Measurements from ENCODE around the gene ATP6V1B1.

The ATP6V1B1 gene

DNA sequence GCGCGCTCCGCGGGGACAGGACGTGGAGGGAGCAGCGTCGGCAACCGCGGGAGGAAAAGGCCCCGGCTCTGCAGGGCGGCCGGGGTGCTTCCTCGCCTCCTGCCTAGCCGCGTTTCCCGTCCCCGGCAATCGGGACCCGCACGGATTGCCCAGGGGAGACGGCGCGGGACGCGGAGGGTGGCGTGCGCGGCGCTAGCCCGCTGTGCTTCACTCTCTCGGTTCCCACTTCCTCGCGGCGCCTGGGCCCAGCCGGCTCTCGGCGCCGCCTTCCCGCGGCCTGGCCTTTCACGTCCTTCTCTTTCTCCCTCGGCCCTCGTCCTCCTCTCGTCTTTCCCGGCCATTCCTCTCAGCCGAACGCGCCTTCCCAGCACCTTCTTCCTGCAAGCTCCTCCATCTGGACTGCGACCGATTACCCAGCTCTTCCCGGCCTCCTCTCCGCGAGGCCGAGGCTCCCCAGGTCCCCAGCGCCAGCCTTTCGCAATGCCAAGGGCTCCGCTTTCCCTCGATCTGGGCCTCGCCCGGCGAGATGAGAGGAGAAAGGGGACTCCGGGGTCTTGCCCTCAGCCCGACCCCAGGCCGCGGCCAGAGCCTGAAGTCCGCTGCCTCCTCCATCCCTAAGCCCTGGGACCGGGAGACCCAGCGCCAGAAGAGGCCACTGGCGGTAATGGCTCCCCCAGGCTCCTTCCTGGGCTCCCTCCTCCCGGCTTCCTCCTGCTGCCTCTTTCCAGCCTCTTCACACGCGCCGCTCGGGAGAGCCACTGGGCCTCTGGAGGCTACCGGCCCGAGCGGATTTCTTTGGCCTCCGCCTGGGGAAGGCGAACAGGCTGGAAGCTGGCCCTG, 34.3 kb upstream of the ATP6V1B1 start:
- DNase-seq (ENCODE audit: low spot score), result no peak

DNA sequence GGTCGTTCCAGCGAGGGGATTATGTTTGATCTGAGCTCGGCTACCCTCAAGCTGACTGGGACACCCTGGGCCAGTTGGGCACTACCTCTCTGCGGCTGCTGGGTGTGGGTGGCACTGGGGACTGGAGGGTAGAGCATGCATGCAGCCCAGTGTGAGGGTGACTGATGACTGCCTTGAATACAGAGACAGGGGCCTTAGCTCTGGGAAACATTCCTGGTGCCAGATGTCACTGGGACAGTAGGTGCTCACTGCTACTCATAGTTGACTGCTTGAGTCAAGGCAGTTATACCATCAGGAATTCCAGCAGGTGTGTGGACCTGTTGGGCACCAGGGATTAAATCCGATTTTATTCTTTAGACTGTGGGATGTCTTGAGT, 33.6 kb upstream of the ATP6V1B1 start:
- DNase-seq (ENCODE audit: low spot score), result no peak

DNA sequence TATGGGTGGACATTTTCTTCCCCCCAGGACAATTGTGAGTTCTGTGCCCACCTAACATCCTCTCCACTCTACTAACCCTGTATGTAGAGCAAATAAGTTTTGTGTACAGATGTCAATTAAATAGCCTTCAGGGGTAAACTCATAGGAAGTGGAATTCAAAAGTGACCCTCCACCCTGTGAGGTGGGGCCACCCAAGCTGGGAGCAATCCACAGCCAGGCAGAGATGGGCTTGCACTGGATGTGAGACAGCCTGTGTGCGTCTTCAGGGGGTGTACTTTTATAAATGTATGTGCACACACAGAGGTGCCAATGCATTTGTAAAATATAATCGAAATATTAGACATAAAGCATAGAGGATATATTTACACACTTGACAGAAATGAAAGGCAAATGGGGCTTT, 33.1 kb upstream of the ATP6V1B1 start:
- DNase-seq (ENCODE audit: low spot score), result no peak

DNA sequence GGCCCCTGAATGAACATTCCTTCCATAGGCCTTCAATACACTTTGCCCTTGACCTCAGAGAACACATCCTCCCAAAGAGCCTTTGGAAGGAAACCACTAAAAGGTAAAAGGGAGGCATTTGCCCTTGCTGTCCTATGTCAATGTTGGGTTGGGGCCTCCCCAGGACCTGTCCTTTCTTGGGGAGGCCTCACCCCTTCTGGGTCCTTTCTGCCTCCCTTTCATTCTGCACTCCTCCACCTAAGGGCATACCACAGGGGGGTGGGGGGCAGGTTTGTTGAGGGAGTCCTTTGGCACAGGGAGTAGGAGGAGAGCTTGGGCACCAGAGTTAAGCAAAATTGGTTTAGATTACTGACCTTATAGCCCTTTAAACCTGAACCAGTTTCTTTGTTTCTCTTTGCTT, 32.5 kb upstream of the ATP6V1B1 start:
- no peak for DNase-seq (ENCODE audit: low spot score)

DNA sequence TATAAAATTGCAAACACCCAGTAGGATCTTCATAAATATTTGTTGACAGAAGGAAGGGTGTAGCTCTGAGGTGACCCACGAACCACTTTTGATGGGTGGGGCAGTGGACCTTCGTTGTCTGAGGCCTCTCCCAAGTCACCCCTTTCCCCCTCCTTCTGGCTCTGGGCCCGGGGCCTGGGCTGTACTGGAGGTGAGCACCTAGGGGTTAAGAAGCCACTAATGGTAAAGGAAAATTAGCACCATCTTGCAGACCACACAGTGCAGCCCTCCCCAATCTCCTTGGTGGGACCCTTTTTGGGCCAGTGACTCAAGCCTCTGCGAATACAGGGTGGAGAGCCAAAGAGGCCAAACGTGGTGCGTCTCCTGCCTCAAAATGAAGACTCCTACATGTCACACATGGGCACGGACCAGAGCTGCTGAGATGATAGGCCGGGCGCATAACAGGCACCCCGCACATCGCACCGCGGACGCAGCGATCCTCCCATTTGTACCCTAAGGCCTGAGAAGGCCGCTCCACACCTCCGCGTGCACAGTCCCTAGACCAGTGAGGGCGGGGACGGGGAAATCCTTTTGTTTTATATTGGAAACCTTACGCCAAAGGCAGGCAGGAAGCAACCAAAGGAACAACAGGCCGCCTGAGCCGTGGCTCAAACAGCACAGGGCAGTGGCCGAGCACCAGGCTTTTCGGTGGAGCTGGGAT, 31.9 kb upstream of the ATP6V1B1 start:
- no peak for DNase-seq (ENCODE audit: low spot score)

DNA sequence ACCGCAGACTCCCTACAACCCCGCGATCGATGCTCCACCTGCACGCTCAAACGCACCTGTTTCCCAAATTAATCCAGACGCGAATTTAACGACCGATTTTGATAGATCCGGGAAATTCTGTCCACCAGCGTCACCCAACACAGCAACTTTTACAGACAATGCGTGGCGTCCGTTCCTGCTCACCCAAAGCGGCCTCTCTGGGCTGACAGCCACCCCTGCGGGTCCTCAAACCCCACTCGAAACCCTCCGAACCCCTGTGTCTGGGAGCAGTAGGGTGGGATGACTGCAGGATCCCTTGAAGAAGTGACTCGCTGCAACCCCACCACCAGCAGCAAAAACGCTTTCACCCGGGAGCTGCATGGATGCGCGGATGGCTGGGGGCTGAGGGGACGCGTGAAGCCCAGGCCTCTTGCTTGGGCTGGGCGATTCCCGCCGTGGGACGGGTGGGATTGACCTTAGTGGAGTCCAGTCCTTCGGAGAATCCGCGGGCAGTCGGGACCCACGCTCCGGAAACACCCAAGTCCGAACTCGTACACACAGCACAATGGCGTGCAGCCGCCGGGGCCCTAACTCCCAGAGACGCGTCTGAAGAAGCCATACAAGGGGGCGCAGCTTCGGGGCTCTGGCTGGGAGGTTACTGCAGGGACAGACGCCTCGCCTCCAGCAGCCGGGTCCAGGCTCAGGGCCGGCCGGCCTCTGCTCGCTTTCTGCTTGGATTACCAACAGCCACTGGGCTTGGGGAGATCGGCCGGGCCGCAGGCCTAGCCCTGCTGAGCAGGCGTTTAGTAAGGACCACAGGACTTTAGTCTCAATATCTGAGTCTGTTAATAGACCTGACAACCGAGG, 31.1 kb upstream of the ATP6V1B1 start:
- DNase-seq (ENCODE audit: low spot score), result no peak

DNA sequence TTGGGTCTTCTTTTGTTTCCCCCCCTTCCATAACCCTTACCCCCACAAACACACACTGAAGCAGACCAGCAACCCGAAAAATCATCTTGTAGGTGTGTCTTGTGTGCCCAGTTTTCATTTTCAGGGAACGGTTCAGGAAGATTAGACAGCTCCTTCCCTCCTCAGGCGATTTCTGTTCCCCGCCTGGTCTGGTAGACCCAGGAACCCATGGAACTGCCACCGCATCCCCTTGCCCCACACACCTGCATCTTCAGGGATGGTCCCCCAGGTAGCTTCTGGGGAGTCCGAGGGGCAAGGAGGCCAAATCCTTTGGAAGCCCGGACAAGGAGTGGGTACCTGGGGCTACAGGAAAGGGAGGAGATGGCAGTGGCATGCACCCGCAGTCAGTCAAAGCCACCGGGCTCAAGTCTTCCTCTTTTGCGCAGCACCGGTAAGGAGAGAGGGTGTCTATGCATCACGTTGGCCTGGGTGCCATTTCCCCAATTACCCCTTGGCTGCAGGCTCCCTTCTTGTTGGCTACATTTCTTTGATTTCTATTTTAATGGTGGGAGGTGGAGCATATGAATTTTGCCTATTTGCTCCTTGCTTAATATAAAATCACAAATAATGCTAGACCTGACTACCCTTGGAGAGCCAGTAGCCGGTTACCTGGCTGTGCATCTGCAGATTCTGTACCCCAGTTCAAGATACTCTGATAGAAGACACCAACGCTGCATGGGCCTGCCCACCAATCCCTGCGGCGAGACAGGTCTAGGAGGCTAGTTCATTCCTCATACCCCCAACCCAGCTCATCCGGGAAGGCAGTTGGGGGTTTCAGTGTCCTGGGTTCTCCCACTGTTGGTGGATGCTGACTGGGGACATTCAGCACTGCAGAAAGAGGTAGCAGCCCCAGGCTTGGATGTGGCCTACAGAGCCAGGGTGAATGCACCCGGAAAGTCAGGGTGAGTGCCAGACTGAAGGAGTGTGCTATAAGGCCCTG, 30.0 kb upstream of the ATP6V1B1 start:
- no peak for DNase-seq (ENCODE audit: low spot score)

DNA sequence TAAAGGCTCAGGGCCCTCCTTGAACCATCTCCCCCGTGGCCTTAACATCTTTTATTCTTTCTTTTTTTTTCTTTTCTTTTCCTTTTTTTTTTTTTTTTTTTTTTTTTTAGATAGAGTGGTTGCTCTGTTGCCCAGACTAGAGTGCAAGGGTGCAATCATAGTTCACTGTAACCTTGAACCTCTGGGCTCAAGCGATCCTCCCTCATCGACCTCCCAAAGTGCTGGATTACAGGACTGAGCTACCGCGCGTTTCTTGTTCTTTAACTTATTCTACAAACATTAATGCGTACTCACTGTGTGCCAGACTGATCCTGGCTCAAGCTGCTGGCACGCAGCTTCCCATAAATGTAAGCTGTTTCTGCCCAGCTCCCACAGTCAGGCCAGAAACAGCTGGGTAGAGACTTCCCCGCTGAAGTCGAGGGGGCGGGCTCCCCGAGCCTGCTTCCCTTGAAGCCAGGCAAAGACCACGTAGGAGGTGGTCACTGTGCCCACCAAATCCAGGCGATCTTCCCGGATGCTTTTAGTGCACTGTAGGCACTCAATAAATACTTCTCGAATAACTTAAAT, 29.2 kb upstream of the ATP6V1B1 start:
- DNase-seq (ENCODE audit: low spot score), result no peak

DNA sequence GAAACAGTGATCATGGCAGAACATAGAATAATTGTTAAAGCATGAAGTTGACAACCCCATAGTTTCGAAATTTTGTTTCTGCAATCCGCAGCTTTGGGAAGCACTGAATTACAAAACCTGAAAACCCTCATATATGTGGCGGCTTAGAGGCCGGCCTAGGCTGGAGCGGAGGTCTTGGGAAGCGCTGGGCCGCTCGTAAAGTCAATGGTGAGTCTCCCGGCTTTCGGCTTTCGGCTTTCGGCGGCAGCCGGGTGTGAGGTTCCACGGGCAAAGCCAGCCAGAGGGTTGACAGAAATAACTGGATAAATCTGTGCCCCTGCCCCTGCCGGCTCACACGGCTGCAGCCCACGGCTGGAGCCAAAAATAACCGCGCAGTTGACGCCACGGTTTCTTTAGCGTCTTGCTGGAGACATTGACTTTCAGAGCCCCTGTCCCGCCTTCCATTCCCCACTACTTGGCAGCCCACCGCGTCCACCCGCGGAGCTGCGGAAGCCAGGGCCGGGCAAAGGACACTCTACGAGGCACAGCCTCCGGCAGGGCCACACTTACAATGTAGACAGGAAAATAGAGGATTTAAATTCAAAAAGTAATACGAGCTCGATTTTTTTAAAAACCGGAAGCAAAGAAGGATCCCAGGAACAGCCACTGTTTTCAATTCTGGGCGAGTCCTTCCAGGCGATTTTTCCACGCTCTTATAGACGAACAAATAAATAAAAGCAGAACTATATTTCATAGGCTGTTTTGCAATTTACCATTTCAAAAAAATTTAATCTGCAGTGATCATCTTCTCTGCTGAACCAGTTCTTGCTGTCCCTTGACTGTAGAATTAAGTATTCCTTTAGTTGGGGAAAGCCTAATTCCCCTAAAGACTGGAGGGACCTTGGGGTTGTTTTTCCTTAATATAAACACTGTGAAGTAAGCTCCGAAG, 28.3 kb upstream of the ATP6V1B1 start:
- no peak for DNase-seq (ENCODE audit: low spot score)

DNA sequence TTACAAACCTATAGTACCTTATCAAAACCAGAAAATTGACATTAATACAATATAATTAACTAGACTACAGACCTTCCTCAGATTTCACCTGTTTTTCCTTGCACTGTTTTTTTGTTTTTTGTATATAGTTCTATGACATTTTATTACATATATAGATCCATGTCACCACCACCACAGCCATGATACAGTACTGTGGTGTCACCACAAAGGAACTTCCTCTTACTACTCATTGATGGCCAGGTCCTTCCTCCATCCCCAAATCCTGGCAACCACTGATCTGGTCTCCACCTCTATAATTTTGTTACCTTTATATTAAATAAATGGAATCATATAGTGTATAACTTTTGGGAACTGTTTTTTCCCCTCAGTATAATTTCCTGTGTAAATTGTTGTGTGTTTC, 19.4 kb upstream of the ATP6V1B1 start:
- no peak for DNase-seq (ENCODE audit: low spot score)

DNA sequence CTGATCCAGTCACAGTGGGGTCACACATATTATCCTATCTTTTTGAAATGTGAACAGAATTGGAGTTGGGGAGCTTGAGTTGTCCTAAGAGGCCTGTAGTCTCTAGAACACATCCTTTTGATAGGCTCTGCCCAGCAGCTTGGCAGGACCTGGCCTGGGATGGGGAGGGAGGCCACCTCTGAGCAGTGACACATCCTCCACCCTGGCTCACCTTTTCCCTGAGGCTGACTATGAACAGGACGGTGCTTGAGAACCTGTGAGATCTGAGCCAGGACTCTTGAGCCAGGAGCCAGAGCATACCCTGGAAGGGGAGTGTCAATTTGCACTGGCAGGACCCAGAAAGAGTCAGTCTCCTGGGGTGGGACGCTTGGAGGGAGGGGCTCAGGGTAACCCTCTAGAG, 17.7 kb upstream of the ATP6V1B1 start:
- DNase-seq (ENCODE audit: low spot score), result no peak

DNA sequence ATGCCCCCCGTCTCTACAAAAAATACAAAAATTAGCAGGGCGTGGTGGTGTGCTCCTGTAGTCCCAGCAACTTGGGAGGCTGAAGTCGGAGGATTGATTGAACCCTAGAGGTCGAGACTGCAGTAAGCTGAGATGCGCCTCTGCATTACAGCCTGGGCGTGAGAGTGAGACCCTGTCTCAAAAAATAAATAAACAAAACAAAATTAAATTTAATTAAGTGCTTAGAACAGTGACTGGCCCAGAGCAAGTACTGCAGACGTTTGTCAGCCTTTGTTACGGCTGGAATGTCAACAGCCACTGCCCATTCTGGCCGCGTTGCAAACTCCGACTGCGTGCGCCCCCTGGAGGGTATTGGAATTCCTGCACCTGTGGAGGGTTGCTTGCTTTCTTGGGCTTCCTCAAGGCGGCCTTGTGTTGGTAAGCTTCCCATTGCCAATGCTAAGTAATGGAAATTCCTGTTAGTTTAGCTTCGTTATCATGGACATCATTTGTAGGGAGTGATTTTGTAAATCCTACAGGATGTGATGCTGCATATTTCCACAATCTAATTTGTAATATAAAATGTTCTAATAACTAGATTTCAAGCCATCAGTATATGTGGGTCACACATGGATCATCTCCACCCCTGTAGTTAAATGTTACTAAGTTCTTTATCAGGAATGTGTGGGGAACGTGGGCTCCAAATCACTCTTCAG, 15.9 kb upstream of the ATP6V1B1 start:
- DNase-seq (ENCODE audit: low spot score), result peak; percentile 89

DNA sequence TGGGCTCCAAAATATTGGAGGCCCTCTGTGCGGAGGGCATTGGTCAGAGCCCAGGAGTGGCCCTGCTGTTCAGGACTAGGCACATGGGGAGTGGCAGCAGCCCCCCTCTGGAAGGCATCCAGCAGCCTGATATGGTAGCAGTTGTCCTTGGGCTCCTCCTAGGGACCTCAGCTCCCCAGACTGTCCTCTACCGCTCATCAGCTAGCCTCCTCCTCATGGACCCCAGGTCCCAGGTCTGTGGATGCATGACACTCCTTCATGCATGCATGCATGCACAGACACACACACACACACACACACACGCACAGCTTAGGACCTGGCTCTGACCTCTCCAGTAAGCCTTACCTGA, 15.4 kb upstream of the ATP6V1B1 start:
- no peak for DNase-seq (ENCODE audit: low spot score)

DNA sequence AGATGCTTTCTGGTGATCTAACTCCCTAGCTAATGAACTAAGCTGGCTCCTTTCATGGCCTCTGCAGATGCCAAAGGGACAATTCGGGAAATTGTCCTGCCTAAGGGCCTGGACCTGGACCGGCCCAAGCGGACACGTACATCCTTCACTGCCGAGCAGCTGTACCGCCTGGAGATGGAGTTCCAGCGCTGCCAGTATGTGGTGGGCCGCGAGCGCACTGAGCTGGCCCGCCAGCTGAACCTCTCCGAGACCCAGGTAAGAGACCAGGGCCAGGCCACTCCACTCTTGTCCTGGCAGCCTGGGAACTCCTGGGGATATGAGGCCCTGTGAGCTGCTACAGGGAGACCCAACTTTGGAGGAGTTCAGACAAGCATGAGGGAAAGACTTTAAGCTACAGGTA, 14.7 kb upstream of the ATP6V1B1 start:
- no peak for DNase-seq (ENCODE audit: low spot score)

DNA sequence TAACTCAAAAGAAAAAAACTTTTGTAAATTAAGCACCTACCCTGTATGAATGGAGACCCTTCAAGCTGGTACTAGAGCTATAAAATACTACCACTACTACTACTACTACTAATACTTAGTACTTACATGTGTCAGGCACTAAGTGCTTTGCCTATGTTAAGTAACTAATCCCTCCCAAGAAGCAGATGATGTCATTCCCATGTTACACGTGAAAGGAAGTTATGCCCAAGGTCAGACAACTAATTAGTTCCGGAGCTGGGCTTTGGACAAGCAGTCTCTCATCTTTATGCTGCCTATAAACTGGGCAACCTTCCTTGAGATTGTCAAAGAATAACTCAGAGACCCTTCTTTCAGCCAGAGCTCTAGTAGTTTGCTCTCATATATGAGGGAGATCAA, 13.9 kb upstream of the ATP6V1B1 start:
- DNase-seq (ENCODE audit: low spot score), result no peak

DNA sequence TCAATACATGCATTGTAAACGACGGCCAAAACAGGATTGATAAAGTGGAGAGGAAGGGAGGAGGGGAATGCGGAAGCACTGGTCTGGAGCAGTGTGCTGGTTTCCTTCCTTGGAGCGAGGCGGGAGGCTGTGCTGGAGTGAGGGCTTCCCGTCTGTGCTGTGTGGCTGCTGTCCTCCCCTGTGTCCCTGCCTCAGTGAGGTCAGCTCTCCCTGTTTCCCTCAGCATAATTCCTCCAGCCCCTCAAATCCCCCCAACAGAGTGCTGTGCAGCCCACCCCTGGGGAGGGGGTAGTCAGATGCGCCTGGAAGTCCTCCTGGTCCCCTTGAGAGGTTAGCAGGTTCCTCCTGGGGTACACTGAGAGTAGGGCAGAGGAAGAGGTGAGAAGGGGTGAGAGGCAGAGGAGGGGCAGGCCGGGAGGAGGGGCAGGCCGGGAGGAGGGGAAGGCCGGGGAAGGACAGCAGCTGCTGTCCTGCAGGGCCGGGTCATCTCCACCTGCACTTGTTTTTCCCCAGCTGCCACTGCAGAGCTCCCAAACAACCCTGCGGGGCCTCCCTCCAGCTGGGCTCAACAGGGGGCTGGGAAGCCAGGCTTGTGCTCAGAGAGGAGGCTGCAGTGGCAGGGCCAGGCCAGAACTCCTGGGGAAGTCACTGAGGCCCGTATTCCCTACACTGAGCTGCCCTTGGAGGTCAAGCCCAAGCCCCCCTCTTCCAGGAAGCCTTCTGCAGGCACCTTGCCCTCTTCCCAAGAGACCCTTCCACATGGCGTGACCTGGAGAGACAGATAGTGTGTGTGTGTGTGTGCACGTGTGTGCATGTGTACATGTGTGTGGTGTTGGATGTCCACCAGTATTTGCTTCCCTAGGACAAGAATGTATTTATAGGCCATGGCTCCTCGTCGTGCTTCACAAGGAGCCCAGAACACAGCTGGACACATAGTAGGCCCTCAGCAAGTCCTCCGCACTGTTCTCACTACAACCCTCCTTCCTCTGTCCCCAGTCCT, 13.2 kb upstream of the ATP6V1B1 start:
- peak; percentile 54 for DNase-seq (ENCODE audit: low spot score)

DNA sequence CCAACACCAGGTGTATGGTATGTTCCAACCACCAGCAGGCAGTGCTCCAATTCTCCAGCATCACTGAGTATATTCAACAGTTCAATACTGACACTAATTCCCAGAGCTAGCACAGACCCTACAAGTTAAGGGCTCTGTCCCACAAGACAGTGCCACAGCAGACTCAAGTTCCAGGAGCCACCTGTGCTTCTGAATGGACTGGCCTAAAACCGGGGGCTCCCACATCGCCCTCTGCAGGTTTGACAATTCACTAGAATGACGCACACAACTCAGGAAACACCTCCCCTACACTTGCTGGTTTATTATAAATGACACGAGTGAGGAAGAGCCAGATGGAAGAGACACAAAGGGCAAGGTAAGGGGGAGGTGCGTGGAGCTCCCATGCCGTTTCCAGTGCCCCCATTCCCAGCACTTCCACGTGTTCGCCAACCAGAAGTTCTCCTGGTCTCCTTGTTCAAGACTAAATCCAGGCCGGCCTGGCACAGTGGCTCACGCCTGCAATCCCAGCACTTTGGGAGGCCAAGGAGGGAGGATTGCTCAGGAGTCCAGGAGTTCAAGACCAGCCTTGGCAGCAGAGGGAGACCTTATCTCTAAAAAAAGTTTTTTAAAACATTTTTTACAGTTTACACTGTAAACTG, 12.2 kb upstream of the ATP6V1B1 start:
- peak; percentile 71 for DNase-seq (ENCODE audit: low spot score)

DNA sequence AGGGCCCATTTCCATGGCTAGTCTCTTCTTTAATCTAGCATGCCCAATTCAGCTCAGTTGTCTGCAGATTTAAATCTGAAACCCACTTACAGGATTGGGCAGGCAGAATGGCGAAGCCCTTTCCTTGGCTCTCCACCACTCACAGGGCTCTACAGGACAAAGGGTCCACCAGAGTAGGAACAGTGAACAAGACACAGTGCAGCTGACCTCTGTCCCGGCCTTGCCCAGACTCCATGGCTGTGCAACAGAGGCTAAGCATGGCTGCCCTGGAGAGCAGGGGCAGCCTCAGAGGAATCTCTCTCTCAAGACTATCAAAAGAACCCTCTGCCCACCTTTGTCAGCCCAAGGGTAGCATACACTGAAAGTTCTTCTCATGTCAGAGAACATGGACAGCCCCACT, 9.7 kb upstream of the ATP6V1B1 start:
- DNase-seq (ENCODE audit: low spot score), result no peak
